PC-3 (cell line): ENCODE results near the gene SMIM22. TPM values are rescaled to one million over a fixed set of nuclear protein-coding genes. Genes with fewer than 3 reads are reported as not detected.

Experiments
- total RNA-seq: library from RNA; depleted of rRNA; stranded (reverse); fragments of >200 nt; gene quantifications from 2 replicates; pipeline ENCODE4 v1.2.3, GENCODE V29; 2014; rRNA removed

SMIM22 gene
- total RNA-seq, 1 experiment from 2014 or later: not detected

Other genes starting within 250 kb of the SMIM22 start
- not detected in 2 replicates for gene C16orf96, start 239.0 kb upstream of the SMIM22 start, total RNA-seq
- gene UBALD1, start 180.5 kb upstream of the SMIM22 start, total RNA-seq: 24.6 and 28.2 TPM in 2 replicates
- 22.7 and 38.2 TPM in 2 replicates for gene MGRN1, start 170.5 kb upstream of the SMIM22 start, total RNA-seq
- 49.9 and 64.3 TPM in 2 replicates for gene NUDT16L1, start 101.8 kb upstream of the SMIM22 start, total RNA-seq
- 22.6 and 25.1 TPM in 2 replicates for gene ANKS3, start 61.1 kb upstream of the SMIM22 start, total RNA-seq
- 0.58 and 1.2 TPM in 2 replicates for gene DNAAF8, start 60.8 kb upstream of the SMIM22 start, total RNA-seq
- gene ZNF500, start 28.2 kb upstream of the SMIM22 start, total RNA-seq: 8.6 and 10.4 TPM in 2 replicates
- not detected in 2 replicates for gene SEPTIN12, start 7.0 kb upstream of the SMIM22 start, total RNA-seq
- gene ROGDI, start 7.3 kb downstream of the SMIM22 start, total RNA-seq: 23.3 and 24.1 TPM in 2 replicates
- 30.6 and 41.2 TPM in 2 replicates for gene GLYR1, start 51.9 kb downstream of the SMIM22 start, total RNA-seq
- gene UBN1, start 52.1 kb downstream of the SMIM22 start, total RNA-seq: 21.4 and 21.9 TPM in 2 replicates
- gene PPL, start 141.8 kb downstream of the SMIM22 start, total RNA-seq: 18.8 and 22.8 TPM in 2 replicates
- not detected in 2 replicates for gene SEC14L5, start 163.0 kb downstream of the SMIM22 start, total RNA-seq
- gene NAGPA, start 238.6 kb downstream of the SMIM22 start, total RNA-seq: 26.2 and 42.9 TPM in 2 replicates